SK-N-MC (cell line): ENCODE data around the gene NEURL3.

Source experiments
- EZH2 ChIP-seq: fragments of 200-600 bp; sonication (generic); IDR thresholded peaks from one replicate; pipeline ENCODE4 v1.6.1; 2017; ENCODE audit warnings: antibody characterized with exemption
- FOXP2 ChIP-seq: optimal IDR thresholded peaks from 2 replicates; pipeline ENCODE3; 2011; ENCODE audit warnings: mild to moderate bottlenecking, moderate library complexity; ENCODE audit not compliant: insufficient read depth; ENCODE audit errors: extremely low read length, control extremely low read depth
- POLR2AphosphoS5 ChIP-seq: IDR thresholded peaks from 2 replicates; pipeline ENCODE4 v1.6.1; 2012; ENCODE audit warnings: mild to moderate bottlenecking, low read depth, low read length, borderline replicate concordance

- TF ChIP-seq POLR2AphosphoS5: no peak
- TF ChIP-seq EZH2: no peak
- TF ChIP-seq FOXP2: no peak
These were observed 6.7 kb upstream of the NEURL3 start for GRCh38 chr2:96511851-96512250.
